IMR-90 (cell line): ENCODE data around the gene MDP1.

Experiments used
- CTCF ChIP-seq: conservative IDR thresholded peaks from 2 replicates; pipeline ENCODE4 v1.5.1; 2012; ENCODE audit warnings: mild to moderate bottlenecking, low read depth, low read length, improper control_type of control experiment
- POLR2A ChIP-seq: IDR thresholded peaks from 2 replicates; pipeline ENCODE4 v1.6.1; 2012; ENCODE audit warnings: mild to moderate bottlenecking, low read depth, low read length
- SMC3 ChIP-seq: fragments of 150-350 bp; IDR thresholded peaks from 2 replicates; pipeline ENCODE4 v1.6.1; 2016; ENCODE audit warnings: low read depth, mild to moderate bottlenecking, antibody characterized with exemption, low read length, moderate library complexity

- TF ChIP-seq SMC3 = no peak
- TF ChIP-seq CTCF = no peak
- TF ChIP-seq POLR2A = no peak
Observed at GRCh38 chr14:24206260-24207103, 9.4 kb downstream of the MDP1 start.
